C4-2B (cell line): ENCODE data around the gene ZNF423.

Experiments
- CTCF ChIP-seq: fragments of 450-650 bp; conservative IDR thresholded peaks from 2 replicates; pipeline ENCODE4 v1.5.1; 2017; ENCODE audit warnings: mild to moderate bottlenecking
- ZFX ChIP-seq: fragments of 450-650 bp; IDR thresholded peaks from 2 replicates; pipeline ENCODE4 v1.6.1; 2017

- no peak for TF ChIP-seq CTCF
- no peak for TF ChIP-seq ZFX
Observed at GRCh38 chr16:49681217-49681883, 174.6 kb downstream of the ZNF423 start.
